K562 (cell line): ENCODE data around the gene ATAD2B. TPM values are rescaled to one million over a fixed set of nuclear protein-coding genes. Genes with fewer than 3 reads are reported as not detected.

Experiments
- CBX8 ChIP-seq: fragments of 200-600 bp; sonication (generic); IDR thresholded peaks from 2 replicates; pipeline ENCODE4 v1.6.1; 2012; ENCODE audit warnings: borderline replicate concordance, mixed run types, low read depth, mild to moderate bottlenecking, moderate library complexity, mixed read lengths, low read length, control low read depth, inconsistent platforms; ENCODE audit not compliant: poor library complexity, severe bottlenecking; ENCODE audit errors: extremely low read depth
- GATAD2B ChIP-seq: fragments of 450-650 bp; IDR thresholded peaks from 2 replicates; pipeline ENCODE4 v1.6.1; 2017; ENCODE audit warnings: mild to moderate bottlenecking, borderline replicate concordance
- GTF2B ChIP-seq: IDR thresholded peaks from 2 replicates; pipeline ENCODE4 v1.6.1; 2011; ENCODE audit not compliant: insufficient read length; ENCODE audit errors: extremely low read depth
- KLF1 ChIP-seq: fragments of 450-650 bp; IDR thresholded peaks from 2 replicates; pipeline ENCODE4 v1.6.1; 2016; ENCODE audit warnings: missing genetic modification characterization, missing compliant biosample characterization
- RFX7 ChIP-seq: fragments of 250-450 bp; sonication (Bioruptor Pico); IDR thresholded peaks from 2 replicates; pipeline ENCODE4 v1.5.1; 2021; ENCODE audit warnings: mild to moderate bottlenecking
- SAFB2 ChIP-seq: fragments of 200-400 bp; formaldehyde crosslinking; IDR thresholded peaks from 2 replicates; pipeline ENCODE4 v1.6.1; 2018; ENCODE audit warnings: borderline replicate concordance, low read length, low read depth, moderate library complexity; ENCODE audit not compliant: severe bottlenecking
- SMAD4 ChIP-seq: fragments of 250-450 bp; sonication (Bioruptor Pico); conservative IDR thresholded peaks from 2 replicates; pipeline ENCODE4 v1.8.0; 2021; ENCODE audit warnings: inconsistent platforms, mild to moderate bottlenecking, moderate library complexity
- TAF7 ChIP-seq: fragments of 450-650 bp; IDR thresholded peaks from 2 replicates; pipeline ENCODE4 v1.6.1; 2016; ENCODE audit warnings: missing genetic modification characterization, missing compliant biosample characterization
- TAF9B ChIP-seq: fragments of 450-650 bp; IDR thresholded peaks from 2 replicates; pipeline ENCODE4 v1.6.1; 2018; ENCODE audit warnings: mild to moderate bottlenecking; ENCODE audit not compliant: partially characterized antibody
- TRIM24 ChIP-seq, 2 experiments: fragments of 450-650 bp; IDR thresholded peaks; 2 replicates each; pipeline ENCODE4 v1.6.1; 2016
- ZKSCAN8 ChIP-seq: fragments of 200-800 bp; sonication (Bioruptor generic); IDR thresholded peaks from 2 replicates; pipeline ENCODE4 v1.6.1; 2016; ENCODE audit warnings: missing genetic modification characterization, missing compliant biosample characterization
- ZNF197 ChIP-seq: fragments of 200-800 bp; sonication (Bioruptor generic); IDR thresholded peaks from 2 replicates; pipeline ENCODE4 v1.6.1; 2016; ENCODE audit warnings: low read depth, missing genetic modification characterization, missing compliant biosample characterization
- polyA plus RNA-seq, 8 experiments: library from polyadenylated mRNA; depleted of rRNA in 4 of 8; stranded (reverse) in 5 of 8; unstranded in 3 of 8; fragments of >200 nt; fragmentation: Nextera tagmentation in 2 of 8; fragmentation: Illumina TruSeq in 1 of 8; extraction: Ambion mirVana in 2 of 8; extraction: Trizol in 1 of 8; gene quantifications; 2 replicates each; pipeline versions ENCODE4 v1.2.1 to v1.2.3, GENCODE V29; 2011 to 2014; ENCODE audit warnings: inconsistent platforms in 1 of 8, missing spikeins in 1 of 8
- total RNA-seq, 7 experiments: library from RNA; depleted of rRNA in 6 of 7; stranded (reverse); fragments of >200 nt in 6 of 7; fragmentation: Illumina TruSeq in 2 of 7; extraction: Trizol in 2 of 7; gene quantifications; 2 replicates each; pipeline versions ENCODE4 v1.2.1 to v1.2.3, GENCODE V29; 2011 to 2021; ENCODE audit warnings: low replicate concordance in 1 of 7
- TF ChIP-seq, protein P1 (sequence below): fragments of 250-450 bp; sonication (Bioruptor Pico); IDR thresholded peaks from 2 replicates; pipeline ENCODE4 v1.8.0; 2022; ENCODE audit warnings: moderate library complexity, mild to moderate bottlenecking, inconsistent platforms
- TF ChIP-seq, protein P2 (sequence below), 2 experiments: fragments of 450-650 bp in 1 of 2; sonication (generic) in 1 of 2; formaldehyde crosslinking in 1 of 2; IDR thresholded peaks; 2 replicates each; pipeline versions ENCODE4 v1.7.1 to v1.9.0; 2016 to 2022; ENCODE audit warnings: inconsistent platforms in 1 of 2, mild to moderate bottlenecking in 1 of 2, missing genetic modification reagents in 1 of 2

Gene ATAD2B
- total and polyA plus RNA-seq, 9 of the 15 experiments (the other 6 are each of a cell fraction or from before 2014, with no cell fraction given): 3.2 to 21.6 (median 11.4) TPM

DNA sequence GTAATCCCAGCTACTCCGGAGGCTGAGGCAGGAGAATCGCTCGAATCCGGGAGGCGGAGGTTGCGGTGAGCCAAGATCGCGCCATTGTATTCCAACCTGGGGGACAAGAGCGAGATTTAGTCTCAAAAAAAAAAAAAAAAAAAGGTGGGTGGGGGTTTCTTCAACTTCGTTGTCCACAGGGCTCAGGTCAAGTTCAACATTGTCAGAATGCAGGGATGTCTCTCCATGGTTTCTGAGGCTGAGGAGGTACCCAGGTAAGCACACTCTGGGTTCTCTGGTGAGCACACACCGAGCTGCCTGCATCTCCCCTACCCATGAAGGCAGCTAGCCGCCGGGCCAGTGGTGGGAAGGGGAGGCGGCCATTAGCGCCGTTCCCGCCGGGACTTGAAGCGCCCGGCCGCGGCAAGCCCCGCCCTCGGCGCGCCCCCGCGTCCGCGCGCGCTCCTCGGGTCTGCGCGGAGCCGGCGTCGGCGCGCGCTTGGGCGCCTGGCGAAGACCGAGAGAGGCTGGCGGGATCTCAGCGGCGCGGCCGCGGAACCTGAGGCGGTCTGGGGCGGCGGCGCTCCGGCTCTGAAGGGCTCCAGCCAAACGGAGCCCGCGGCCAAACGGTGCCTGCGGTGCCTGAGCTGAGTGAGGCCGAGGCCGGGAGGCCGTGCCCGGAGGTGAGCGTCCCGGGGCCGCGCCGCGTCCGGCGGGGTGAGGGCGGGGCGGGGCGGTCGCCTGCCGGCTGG lies 13.2 kb upstream of the ATAD2B start, which contains the start of gene UBXN2A (continued):
- TF ChIP-seq, protein P1, sequence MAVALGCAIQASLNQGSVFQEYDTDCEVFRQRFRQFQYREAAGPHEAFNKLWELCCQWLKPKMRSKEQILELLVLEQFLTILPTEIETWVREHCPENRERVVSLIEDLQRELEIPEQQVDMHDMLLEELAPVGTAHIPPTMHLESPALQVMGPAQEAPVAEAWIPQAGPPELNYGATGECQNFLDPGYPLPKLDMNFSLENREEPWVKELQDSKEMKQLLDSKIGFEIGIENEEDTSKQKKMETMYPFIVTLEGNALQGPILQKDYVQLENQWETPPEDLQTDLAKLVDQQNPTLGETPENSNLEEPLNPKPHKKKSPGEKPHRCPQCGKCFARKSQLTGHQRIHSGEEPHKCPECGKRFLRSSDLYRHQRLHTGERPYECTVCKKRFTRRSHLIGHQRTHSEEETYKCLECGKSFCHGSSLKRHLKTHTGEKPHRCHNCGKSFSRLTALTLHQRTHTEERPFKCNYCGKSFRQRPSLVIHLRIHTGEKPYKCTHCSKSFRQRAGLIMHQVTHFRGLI (CRISPR knock-in tag): no peak
- TF ChIP-seq GATAD2B (peak; percentile 83; the same call in 1 of the 2 replicates), KLF1 (peak; percentile 26; the same call in 1 of the 2 replicates), TRIM24 (IDR thresholded peaks at IDR 0.05) (no peak), ZNF197 (CRISPR knock-in tag) (peak; percentile 94), RFX7 (CRISPR knock-in tag) (no peak), ZKSCAN8 (CRISPR knock-in tag) (no peak; the same call in 1 of the 2 replicates), CBX8 (no peak), SMAD4 (CRISPR knock-in tag) (peak; percentile 86; the same call in 1 of the 2 replicates), TAF9B (peak; percentile 55), TAF7 (tag) (0 out of 2 replicates have a peak, but pooled peaks have one; percentile 59), GTF2B (no peak), SAFB2 (no peak)
- TF ChIP-seq, protein P2, sequence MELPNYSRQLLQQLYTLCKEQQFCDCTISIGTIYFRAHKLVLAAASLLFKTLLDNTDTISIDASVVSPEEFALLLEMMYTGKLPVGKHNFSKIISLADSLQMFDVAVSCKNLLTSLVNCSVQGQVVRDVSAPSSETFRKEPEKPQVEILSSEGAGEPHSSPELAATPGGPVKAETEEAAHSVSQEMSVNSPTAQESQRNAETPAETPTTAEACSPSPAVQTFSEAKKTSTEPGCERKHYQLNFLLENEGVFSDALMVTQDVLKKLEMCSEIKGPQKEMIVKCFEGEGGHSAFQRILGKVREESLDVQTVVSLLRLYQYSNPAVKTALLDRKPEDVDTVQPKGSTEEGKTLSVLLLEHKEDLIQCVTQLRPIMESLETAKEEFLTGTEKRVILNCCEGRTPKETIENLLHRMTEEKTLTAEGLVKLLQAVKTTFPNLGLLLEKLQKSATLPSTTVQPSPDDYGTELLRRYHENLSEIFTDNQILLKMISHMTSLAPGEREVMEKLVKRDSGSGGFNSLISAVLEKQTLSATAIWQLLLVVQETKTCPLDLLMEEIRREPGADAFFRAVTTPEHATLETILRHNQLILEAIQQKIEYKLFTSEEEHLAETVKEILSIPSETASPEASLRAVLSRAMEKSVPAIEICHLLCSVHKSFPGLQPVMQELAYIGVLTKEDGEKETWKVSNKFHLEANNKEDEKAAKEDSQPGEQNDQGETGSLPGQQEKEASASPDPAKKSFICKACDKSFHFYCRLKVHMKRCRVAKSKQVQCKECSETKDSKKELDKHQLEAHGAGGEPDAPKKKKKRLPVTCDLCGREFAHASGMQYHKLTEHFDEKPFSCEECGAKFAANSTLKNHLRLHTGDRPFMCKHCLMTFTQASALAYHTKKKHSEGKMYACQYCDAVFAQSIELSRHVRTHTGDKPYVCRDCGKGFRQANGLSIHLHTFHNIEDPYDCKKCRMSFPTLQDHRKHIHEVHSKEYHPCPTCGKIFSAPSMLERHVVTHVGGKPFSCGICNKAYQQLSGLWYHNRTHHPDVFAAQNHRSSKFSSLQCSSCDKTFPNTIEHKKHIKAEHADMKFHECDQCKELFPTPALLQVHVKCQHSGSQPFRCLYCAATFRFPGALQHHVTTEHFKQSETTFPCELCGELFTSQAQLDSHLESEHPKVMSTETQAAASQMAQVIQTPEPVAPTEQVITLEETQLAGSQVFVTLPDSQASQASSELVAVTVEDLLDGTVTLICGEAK (IDR thresholded peaks at IDR 0.05): peak; percentile 58; the same call in 1 of the 2 replicates
- TF ChIP-seq, protein P2 (CRISPR knock-in tag; IDR thresholded peaks at IDR 0.05): no peak
